Endothelial cell of umbilical vein (primary cell): ENCODE results near the gene KRTAP10-7.

ENCODE experiments used
- EZH2 ChIP-seq: IDR thresholded peaks from 2 replicates; pipeline ENCODE4 v1.6.1; 2012; ENCODE audit warnings: borderline replicate concordance, low read depth, mild to moderate bottlenecking, moderate library complexity, low read length, inconsistent platforms; ENCODE audit not compliant: severe bottlenecking
- TF ChIP-seq, protein P1 (sequence below), 2 donors: IDR thresholded peaks; 1 replicate in 1 of 2; 2 replicates in 1 of 2; pipeline ENCODE4 v1.5.1; 2011; ENCODE audit warnings: low read length in 2 of 2, mild to moderate bottlenecking in 2 of 2, moderate library complexity in 2 of 2, control low read depth in 1 of 2, inconsistent platforms in 1 of 2, low read depth in 1 of 2; ENCODE audit not compliant: insufficient read depth in 1 of 2; ENCODE audit errors: extremely low read depth in 1 of 2

DNA sequence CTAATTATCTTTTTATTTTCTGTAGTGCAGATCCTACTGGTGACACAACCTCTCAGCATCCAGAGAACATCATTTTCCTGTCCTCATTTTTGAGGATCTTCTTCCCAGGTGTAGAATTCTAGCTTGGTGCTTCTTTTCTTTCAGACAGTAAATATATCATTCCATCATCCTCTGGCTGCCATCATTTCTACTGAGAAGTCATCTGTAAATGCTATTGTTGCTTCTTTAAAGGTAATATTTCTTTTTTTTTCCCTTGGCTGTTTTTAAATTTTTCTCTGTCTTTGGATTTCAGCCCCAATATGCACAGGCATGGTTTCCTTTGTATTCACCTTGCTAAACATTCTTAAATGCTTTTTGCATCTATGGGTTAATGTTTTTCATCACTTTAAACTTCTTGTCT is 23.2 kb downstream of the KRTAP10-7 start:
- no peak for TF ChIP-seq EZH2
- TF ChIP-seq, protein P1, sequence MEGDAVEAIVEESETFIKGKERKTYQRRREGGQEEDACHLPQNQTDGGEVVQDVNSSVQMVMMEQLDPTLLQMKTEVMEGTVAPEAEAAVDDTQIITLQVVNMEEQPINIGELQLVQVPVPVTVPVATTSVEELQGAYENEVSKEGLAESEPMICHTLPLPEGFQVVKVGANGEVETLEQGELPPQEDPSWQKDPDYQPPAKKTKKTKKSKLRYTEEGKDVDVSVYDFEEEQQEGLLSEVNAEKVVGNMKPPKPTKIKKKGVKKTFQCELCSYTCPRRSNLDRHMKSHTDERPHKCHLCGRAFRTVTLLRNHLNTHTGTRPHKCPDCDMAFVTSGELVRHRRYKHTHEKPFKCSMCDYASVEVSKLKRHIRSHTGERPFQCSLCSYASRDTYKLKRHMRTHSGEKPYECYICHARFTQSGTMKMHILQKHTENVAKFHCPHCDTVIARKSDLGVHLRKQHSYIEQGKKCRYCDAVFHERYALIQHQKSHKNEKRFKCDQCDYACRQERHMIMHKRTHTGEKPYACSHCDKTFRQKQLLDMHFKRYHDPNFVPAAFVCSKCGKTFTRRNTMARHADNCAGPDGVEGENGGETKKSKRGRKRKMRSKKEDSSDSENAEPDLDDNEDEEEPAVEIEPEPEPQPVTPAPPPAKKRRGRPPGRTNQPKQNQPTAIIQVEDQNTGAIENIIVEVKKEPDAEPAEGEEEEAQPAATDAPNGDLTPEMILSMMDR (IDR thresholded peaks at IDR 0.05; ENCODE audit: extremely low read depth in 1 of 2, insufficient read depth in 1 of 2, low read depth in 1 of 2, low read length in 2 of 2): no peak
